MV-4-11 (cell line): Measurements from ENCODE around the gene ADARB2.
"Not testable (repeated sequence)": the region's sequence is repeated elsewhere in the genome, so short reads cannot be mapped to it uniquely, and the experiment has no call there.

Source experiments
- DNase-seq: peaks from one replicate; lab custom pipeline; 2025; lab: John Stamatoyannopoulos, UW

Gene ADARB2

DNA sequence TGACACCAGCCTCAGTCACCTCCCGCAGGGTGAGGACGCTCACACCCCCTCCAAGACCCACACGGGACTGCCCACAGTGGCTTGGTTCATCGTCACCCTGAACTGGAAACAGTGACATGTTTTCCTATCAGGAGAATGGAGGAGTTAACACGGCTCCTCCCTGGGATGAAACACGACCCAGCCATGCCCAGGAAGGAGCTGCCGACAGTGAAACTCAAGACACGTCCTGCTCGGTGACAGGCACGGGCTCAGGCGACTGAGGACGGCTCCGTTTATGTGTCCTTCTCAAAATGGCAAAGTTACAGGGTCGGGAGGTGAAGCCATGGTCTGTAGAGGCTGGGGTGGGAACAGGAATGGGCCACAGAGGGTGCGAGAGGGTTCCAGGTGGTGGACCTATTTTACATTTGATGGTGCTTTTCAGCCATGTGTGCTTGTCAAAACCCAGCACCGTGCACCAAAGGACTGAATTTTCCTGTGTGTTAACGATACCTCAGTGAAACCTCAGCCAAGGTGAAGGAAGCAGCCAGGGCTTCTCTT is 272.4 kb downstream of the ADARB2 start:
- DNase-seq: no peak

DNA sequence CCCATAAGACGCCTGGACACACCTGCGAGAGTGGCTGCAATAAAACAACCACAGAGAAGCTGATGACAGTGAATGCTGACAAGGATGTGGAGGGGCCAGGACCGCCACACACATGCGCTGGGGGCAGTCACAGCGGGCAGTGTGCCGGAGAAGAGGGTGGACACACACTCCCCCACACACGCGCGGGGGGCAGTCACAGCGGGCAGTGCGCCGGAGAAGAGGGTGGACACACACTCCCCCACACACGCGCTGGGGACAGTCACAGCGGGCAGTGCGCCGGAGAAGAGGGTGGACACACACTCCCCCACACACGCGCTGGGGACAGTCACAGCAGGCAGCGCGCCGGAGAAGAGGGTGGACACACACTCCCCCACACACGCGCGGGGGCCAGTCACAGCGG is 273.4 kb downstream of the ADARB2 start:
- not testable (repeated sequence) for DNase-seq

DNA sequence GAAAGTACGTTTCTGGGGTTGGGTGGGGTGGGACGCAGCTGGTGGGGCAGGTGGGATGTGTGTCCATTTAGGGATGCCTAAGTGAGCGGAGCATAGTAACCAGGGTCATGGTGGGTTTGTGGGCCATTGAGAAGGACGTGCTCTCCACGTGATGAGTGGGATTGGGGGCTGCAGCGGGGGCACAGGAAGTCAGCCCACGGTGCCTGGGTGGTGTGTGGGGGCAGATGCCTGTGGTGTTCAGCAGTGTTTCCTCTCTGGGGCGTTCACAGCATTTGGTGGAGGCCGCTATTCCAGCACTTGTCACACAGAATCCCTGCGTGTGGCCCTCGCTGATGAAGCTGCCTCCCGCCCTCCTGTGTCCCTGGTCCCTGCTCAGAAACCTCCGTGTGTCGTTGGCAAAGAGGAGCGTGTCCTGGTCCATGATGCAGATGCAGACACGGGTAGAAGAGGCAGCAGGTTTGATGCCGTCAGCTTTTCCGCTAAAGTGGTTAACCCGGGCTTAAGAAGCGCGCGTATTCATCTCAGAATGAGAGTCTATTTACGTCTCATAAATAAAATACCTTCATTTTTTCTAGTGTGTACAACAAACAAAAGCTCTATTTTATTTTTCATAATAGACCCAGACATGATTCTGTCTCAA is 274.2 kb downstream of the ADARB2 start:
- DNase-seq: no peak

DNA sequence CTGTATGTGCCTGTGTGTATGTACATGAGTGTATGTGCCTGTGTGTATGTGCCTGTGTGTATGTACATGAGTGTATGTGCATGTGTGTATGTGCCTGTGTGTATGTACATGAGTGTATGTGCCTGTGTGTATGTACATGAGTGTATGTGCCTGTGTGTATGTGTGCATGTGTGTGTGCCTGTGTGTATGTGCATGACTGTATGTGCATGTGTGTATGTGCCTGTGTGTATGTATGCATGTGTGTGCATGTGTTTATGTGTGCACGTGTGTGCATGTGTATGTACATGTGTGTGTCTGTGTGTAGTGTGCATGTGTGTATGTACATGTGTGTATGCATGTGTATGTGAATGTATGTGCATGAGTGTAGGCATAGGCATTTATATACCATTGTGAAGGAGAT is 274.8 kb downstream of the ADARB2 start:
- DNase-seq: no peak

DNA sequence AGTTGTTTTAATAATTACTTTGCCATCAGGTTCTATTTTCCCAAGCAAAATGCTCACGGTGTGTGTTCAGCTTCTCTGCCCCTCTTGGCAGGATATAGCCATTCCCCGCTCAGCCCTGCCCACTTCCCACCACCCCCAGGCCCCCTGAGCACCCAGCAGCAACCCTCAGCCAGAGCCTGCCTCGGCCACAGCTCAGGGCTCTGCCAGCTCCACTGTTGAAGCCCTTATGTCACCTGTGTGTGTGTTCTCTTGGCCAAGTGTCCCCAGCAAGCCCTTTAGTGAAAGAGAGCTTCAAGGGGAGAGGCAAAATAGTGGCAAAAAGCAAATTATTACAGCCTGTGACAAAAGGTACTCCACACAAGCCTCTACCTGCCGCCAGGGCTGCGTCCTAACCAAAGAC is 275.3 kb downstream of the ADARB2 start:
- DNase-seq: no peak

DNA sequence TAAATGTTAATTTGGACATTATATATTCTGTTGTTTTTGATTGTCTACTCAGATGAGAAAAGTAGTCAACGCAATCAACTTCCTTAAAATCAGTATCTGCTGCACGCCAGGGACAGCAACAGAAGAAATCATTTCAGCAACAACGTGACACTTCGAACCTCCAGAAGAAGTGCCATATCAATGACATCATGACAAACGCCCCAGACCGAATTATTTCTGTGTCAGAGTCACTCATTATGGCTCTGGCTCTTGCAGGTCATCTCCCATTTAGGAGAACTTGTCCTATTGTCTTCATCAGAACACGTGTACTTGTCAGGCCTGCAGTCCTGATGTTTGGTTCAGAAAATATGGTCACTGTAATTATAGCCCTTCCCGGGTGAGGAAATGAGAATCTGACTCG is 276.3 kb downstream of the ADARB2 start:
- peak; percentile 34 for DNase-seq

DNA sequence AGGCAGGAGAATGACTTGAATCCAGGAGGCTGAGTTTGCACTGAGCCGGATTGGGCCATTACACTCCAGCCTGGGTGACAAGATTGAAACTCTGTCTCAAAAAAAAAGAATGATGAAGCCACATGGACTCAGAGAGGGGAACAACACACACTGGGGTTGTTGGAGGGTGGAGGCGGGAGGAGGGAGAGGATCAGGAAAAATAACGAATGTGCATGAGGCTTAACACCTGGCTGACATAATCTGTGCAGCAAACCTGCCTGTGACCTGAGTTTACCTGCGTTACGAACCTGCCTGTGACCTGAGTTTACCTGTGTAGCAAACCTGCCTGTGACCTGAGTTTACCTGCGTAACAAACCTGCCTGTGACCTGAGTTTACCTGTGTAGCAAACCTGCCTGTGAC is 277.7 kb downstream of the ADARB2 start:
- DNase-seq: not testable (repeated sequence)

DNA sequence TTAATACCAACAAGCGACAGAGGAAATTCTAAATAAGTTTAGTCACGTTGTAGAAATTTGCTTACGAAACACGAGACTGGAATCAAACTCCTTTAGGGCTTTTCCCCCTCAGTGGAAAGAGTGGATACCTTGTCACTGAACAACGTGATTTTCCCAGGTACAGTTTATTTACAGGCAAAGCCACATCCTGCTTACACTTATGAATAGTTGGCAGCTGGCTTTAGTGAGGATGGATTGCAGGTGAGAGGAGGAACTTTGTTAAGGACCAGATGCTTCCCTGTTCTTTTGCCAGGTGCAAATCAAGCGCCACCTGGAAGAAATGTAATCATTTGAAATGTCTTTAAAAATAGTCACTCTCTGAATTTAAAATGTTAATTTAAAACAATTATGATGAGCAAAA is 282.4 kb downstream of the ADARB2 start:
- no peak for DNase-seq

DNA sequence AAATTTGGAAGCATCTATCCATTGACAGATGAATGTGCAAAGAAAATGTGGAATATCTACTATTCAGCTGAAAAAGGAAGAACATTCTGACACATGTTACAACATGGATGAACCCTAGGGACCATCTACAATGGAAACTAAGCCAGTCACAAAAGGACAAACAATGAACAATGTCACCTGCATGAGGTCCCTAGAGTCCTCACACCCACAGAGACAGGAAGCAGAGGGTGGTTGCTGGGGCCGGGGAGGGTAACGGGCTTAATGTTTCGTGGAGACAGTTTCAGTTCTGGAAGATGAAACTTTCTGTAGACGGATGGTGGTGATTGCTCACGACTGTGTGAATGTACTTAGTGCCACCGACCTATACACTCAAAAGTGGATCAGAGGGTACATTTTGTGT is 282.9 kb downstream of the ADARB2 start:
- no peak for DNase-seq

DNA sequence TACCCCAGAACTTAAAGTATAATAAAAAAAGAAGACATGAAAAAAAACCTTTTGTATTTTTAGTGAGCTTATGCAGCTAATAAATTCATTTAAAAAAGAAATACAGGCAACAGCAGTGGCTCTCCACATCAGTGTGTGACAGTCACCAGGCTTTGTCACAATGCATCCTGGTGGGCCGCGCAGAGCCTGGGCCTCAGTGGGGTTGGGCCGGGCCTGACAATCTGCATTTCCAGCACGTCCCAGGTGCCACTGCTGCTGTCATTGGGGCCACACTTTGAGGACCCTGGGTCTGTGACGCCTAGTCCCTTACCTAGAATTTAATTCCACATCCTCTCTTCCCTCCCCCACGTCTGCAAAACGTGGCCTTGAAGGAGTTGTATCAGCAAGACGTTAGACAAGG is 284.5 kb downstream of the ADARB2 start:
- no peak for DNase-seq

DNA sequence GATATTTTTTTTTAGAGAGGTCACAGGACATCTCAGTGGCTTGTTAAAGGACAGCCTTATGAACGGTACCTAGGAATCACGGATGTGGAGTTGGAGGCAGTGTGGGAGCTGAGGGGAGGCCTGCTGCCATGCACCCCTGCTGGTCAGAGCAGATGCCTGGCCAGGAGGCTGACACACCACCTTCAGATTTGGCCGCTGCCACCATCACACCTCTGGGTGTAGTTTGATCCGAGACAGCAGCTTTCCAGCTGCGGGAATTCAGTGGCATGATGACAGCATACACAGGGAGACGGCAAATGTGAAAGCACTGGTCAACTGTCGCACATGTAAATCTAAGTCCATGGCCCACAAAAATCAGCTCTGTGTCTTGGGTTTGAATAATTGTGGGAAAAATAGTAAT is 285.4 kb downstream of the ADARB2 start:
- no peak for DNase-seq

DNA sequence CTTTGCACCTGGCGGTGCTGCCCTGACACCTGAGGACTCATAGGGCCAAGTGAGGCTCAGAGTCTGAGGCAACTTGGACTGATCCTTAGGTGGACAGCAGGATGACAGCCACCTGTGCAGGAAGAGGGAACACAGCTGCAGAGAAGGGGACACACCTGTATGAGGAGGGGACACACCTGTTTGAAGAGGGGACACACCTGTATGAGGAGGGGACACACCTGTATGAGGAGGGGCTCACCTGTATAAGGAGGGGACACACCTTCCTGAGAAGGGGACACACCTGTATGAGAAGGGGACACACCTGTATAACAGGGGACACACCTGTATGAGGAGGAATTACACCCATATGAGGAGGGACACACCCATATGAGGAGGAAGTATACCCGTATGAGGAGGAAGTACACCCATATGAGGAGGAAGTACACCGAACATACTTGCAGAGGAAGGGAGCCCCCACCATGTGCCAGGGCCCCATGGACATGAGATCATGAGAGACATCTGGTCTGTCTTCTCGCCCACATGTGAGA is 285.9 kb downstream of the ADARB2 start:
- no peak for DNase-seq

DNA sequence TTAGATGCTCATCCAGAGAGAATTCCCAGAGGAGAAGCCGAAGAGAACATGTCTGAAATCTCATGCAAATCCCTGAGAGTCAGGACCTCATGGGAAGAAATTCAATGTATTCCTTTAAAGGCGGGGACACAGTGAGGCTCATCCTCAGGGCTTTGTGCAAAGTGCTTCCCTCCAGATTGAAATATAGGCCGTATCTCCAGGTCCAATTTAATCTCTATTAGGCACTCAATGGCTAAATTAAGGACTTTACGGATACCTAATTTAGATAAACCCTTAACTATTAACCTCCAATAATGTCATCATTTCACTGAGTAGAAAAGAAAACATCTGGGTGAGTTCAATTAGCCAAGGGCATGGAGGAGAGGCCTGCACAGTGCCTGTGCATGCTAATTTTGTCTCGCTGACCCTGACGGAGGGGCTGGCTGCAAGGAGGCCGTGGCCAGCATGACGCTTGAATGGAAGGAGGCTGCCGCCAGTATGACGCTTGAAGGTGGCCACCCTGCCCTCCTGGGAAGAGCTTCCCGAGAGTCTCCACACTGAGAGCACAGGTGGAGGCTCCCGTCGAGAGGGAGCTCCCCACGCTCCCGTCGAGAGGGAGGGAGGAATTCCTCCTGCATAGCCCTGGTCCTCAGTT is 287.6 kb downstream of the ADARB2 start:
- DNase-seq: no peak

DNA sequence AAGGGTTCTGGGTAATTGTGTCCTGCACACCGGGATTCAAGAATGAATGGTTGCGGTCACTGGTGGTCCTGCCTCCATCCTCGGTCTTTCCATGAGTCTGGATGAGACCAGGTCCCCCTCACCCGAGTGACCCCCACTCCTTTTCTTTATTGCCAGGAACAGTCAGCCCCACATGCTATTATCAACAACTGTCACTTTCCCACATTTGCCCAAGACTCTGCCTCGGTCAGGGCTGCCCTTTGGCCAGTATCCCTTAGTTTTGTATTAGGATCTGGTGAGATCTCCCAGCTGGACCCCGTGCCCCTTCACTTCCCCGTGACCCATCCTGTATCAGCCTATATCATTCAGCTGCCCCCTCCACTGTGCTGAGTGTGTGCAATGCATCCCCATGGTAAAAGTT is 288.3 kb downstream of the ADARB2 start:
- DNase-seq: no peak

DNA sequence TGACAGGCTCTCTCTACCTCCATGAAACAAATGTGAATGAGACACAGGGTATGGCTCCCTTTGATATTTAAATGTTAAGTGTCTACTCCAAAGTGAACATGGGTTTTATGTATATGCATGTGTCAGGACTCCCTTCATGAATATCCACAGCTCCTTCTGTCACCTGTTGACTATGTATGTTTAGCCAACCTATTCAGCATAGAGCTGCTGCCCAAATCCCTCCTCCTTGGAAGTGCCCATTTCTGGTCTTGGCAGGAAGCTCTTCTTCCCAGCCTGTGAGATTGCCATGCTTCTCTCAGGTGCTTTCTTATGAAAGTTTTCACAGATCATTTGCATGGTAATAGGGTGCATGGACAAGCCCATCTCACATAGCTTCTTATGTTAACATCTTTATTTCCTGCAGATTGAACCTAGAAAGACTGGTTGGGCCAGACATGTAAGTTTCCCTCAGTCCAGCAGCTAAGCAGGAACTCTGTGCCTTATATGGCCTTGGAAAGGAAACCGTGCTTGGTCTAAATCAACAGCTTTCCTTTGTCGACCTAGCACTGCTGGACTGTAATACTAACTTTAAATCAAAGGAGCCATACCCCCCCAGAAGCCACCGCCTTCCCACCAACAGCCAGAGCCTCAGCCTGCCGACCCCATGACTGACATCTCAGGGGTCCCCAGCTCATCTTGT is 288.9 kb downstream of the ADARB2 start:
- no peak for DNase-seq

DNA sequence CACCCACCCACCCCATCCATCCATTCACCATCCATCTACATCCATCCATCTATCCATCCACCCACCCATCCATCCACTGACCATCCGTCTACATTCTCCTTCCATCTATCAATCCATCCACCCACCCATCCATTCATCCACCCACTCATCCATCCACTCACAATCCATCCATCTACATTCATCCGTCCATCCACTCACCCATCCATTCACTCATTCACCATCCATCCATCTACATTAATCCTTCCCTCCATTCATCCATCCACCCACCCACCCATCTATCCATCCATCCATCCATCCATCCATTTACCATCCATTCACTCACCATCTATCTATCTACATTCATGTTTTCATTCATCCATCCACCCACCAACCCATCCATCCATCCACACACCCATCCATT is 292.5 kb downstream of the ADARB2 start:
- no peak for DNase-seq

DNA sequence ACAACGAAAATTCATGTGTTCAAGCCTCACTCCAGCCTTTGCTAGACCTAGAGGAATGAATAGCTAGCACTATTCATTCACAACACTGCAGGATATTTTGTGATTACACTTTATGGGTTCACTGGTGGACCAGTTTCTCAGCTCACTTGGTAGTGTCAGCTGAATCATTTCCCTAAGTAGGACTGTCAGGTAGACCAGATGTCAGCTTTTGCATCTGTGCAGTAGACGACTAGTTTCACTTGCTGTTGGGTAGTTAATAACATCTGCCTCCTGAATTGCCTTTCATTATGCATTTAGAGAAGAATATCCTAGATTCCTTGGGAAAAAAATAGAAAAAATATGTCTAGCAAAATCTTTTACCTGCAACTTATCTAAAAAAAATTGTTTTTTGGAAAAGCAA is 296.4 kb downstream of the ADARB2 start:
- no peak for DNase-seq

DNA sequence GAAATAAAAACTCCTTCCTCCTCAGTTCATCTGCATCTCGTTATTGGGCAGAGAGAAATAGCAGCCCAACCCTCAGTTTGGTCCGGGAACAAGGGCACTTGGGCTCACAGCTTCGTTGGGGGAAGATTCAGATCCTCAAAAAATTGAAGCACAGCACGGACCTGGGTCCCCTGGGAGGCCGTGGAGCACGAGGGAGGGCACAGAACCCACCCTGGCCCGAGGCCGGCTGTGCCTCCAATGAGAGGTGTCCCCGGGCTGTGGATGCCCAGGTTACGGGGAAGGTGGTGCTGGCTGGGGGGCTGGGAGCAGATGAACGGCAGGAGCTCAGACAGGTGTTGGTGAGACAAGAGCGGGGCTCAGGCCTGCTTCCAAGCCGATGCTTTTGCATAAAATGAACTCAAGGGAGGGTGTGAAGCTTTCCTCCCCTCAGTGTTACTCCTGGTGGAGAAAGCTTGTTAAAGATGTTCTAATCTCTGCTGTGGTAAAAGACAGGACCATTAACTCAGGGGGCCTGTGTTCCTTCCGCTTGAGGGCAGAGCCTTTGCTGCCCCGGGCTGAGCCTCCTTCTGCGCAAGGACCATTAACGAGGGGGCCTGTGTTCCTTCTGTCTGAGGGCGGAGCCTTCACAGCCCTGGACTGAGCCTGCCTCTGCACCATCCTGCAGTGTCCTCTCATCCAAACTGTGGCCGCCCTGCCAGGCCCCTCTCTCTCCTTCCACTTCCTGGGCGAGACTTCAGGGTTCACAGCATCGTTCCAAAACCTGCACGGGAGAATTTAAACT is 302.2 kb downstream of the ADARB2 start:
- no peak for DNase-seq

DNA sequence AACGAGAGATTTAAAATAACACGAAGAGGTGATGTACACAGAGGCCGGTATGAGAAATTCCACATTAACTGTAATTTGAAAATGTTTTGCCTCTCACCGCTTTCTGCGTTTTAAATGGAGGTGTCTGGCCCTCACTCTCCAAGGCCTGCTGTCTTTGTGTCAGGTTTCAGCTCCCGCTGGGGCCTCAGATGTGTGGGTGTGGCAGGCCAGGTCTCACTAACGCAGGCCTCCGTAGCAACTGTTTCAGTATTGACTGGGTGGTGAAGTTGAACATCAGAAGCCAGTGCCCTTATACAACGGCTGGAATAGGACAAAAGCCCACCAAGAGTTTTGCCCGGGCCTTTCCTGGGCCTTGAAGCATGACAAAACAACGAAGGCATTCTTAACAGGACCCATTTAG is 303.1 kb downstream of the ADARB2 start:
- no peak for DNase-seq

DNA sequence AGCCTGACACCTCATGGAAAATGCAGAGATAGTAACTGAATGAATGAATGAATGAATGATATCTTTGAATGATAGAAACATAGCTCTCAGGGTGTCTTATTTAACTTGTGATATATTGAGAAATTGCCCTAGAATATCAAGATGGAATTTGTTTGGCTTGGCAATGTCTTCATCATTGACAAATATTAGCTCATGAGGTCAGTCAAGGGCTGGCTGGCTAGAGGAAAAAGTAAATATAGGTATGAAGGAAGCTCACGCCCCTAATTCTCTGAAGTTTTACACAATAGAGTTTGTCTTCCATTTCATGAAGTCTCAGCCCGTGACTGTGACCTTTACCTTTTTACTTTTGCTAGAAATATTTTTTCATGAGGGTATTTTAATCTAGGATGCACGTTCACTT is 305.2 kb downstream of the ADARB2 start:
- DNase-seq: no peak

DNA sequence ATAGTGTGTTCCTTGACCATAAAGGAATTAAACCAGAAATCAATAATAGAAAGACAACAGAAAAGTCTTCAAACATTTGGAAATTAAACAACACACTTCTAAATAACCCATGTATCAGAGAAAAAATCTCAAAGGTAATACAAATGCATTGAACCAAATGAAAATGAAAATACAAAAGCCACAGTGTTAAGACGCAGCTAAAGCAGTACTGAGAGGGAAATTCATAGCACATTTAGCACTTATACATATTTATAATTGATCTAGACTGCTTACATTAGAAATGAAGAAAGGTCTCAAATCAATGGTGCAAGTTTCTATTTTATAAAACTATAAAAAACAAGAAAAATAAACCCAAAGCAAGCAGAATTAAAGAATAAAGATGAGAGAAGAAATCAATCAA is 306.1 kb downstream of the ADARB2 start:
- DNase-seq: no peak

DNA sequence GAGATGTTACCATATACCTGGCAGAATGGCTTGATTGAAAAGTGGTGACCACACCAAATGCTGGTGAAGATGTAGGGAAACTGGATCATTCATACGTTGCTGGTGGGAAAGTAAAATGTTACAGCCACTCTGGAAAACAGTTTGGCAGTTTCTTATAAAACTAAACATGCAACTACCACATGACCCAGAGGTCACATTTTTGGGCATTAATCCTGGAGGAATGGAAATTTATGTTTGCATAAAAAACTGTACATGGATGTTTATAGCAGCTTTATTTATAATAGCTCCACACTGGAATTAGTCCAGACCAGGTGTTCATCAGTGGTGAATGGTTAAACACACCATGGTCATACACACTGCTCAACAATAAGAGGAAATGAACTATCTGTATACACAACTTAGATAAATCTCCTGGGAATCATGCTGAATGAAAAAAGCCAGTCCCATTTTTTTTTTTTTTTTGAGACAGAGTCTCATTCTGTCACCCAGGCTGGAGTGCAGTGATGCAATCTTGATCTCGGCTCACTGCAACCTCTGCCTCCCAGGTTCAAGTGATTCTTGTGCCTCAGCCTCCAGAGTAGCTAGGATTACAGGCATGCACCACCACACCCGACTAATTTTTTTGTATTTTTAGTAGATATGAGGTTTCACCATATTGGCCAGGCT is 309.7 kb downstream of the ADARB2 start:
- DNase-seq: not testable (repeated sequence)
